ENCODE results near the gene RGS18. TPM values are rescaled to one million over a fixed set of nuclear protein-coding genes. Genes with fewer than 3 reads are reported as not detected.

Gene RGS18
- total RNA-seq = 0.07 TPM in 1 of 2 replicates, not detected in the other

DNA sequence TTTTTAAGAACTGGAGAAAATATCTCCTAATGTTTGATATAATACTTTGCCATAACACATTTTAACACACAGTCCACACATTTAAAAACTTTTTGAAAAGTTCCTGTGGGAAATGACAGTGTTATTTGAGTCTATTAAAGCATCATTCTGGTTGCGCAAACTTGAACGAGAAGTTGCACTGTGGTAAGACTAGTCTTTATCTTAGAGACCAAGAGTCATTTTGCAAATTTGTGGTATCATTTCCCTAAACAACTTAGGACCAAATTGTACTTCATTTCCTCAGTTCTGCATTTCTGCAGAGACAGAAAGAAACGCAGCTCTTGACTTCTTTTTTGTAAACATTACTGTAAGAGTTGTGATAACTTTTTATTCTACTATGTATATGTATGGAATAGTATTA, at the start of gene RGS18:
RGS18 (plus strand) TSS at position 282 of the 400 bp plus-strand sequence. CDS start 176 bp downstream, outside the sequence.

Other genes starting within 250 kb of the RGS18 start
- gene RGS21, start 158.5 kb downstream of the RGS18 start, total RNA-seq = not detected in 2 replicates